Endodermal cell (in vitro differentiated cells): ENCODE results near the gene NRXN3. TPM values are rescaled to one million over a fixed set of nuclear protein-coding genes. Genes with fewer than 3 reads are reported as not detected.
A peak's percentile ranks its signal among the peaks of the same experiment; 100 is the strongest.

Source experiments
- DNase-seq: peaks from one replicate; pipeline ENCODE4 v3.0.0-alpha.2; 2017
- H3K27ac ChIP-seq: 2 replicates; pipeline ENCODE4 v1.5.1; 2013; ENCODE audit warnings: mild to moderate bottlenecking, low read depth, low read length, moderate library complexity
- H3K27me3 ChIP-seq: 2 replicates; pipeline ENCODE4 v1.6.1; 2013; ENCODE audit warnings: mild to moderate bottlenecking, low read length, moderate library complexity; ENCODE audit not compliant: insufficient read depth, control insufficient read depth, poor library complexity, severe bottlenecking
- H3K36me3 ChIP-seq: 2 replicates; pipeline ENCODE4 v1.7.0; 2013; ENCODE audit warnings: mild to moderate bottlenecking, low read length, moderate library complexity; ENCODE audit not compliant: control insufficient read depth, insufficient read depth
- H3K4me1 ChIP-seq: one replicate; pipeline ENCODE4 v1.7.0; 2013; ENCODE audit warnings: low read length; ENCODE audit not compliant: control insufficient read depth, insufficient read depth
- H3K4me3 ChIP-seq: 2 replicates; pipeline ENCODE4 v1.5.1; 2013; ENCODE audit warnings: mild to moderate bottlenecking, low read length, moderate library complexity
- H3K9ac ChIP-seq: 2 replicates; pipeline ENCODE4 v1.6.1; 2013; ENCODE audit warnings: mild to moderate bottlenecking, low read length, moderate library complexity; ENCODE audit not compliant: poor library complexity, severe bottlenecking; ENCODE audit errors: extremely low read depth
- H3K9me3 ChIP-seq: 2 replicates; pipeline ENCODE4 v1.6.1; 2013; ENCODE audit warnings: mild to moderate bottlenecking, low read length, moderate library complexity; ENCODE audit not compliant: control insufficient read depth
- H3K27ac Mint-ChIP-seq: 2 replicates; pipeline ENCODE4 v1.8.0; 2020; ENCODE audit warnings: mixed read lengths
- H3K27me3 Mint-ChIP-seq: 2 replicates; pipeline ENCODE4 v1.8.0; 2021; ENCODE audit warnings: mild to moderate bottlenecking, mixed read lengths; ENCODE audit not compliant: insufficient read depth
- H3K36me3 Mint-ChIP-seq: 2 replicates; pipeline ENCODE4 v1.8.0; 2020; ENCODE audit warnings: low read depth, mixed read lengths
- H3K4me1 Mint-ChIP-seq: 2 replicates; pipeline ENCODE4 v1.8.0; 2020; ENCODE audit warnings: mixed read lengths
- H3K4me3 Mint-ChIP-seq: 2 replicates; pipeline ENCODE4 v1.8.0; 2020; ENCODE audit warnings: mild to moderate bottlenecking, moderate library complexity, mixed read lengths
- H3K9me3 Mint-ChIP-seq: 2 replicates; pipeline ENCODE4 v1.8.0; 2020; ENCODE audit warnings: mild to moderate bottlenecking, mixed read lengths
- WGBS, 2 experiments: methylation state at CpG; one replicate each; pipeline versions ENCODE4 v1.1.5 to v1.1.7; 2013; ENCODE audit warnings: missing lambda C conversion rate in 2 of 2, mixed read lengths in 1 of 2; ENCODE audit not compliant: insufficient coverage in 1 of 2, insufficient read length in 1 of 2; 5-methylcytosine and 5-hydroxymethylcytosine counted together
- total RNA-seq, 2 donors: library from RNA; stranded (reverse); fragmentation: NEBNext Ultra II Directional in 1 of 2; extraction: Animal tissue kit (Norgen Biotek cat#: 25700) in 1 of 2; gene quantifications; 2 replicates in 1 of 2; 3 replicates in 1 of 2; pipeline ENCODE4 v1.2.1, GENCODE V29; 2021
- TF ChIP-seq, protein P1 (sequence below): fragments of 200-600 bp; sonication (generic); conservative IDR thresholded peaks from 2 replicates; pipeline ENCODE4 v1.5.0; 2021; ENCODE audit warnings: antibody characterized with exemption, mild to moderate bottlenecking

The NRXN3 gene
- total RNA-seq, 2 donors from 2014 or later: 20.9 to 21.4 TPM

DNA sequence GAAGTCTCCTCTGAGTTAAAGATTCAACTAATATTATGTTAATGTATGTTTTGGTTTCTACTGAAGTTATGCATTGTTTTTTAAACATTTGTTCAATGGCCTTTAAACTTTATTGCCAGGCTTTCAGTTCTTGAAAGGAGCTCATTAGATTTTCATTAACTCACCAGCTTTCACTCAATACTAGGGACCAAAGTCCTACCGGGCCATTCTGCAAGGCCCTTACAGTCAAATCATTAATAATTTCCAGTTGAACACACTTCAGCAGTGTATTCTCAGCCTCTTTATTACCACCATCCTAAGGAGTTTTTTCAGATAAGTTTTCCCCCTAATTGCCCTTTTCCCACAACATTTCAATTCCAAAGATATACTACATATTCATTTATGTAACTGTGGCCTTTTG is 1631.9 kb downstream of the NRXN3 start:
- Histone ChIP-seq H3K9me3 (no peaks in the 10 kb centered on the region), H3K36me3 (no peaks in the 10 kb centered on the region), H3K4me3 (no peak overlapping the region), H3K27me3 (no peaks in the 10 kb centered on the region), H3K27ac (no peak overlapping the region), H3K4me1 (no peaks in the 10 kb centered on the region), H3K9ac (no peak overlapping the region)
- no peak for DNase-seq
- WGBS, 2 experiments: 75 to 94% methylated on average over 1 of the region's 1 CpG
- TF ChIP-seq, protein P1, sequence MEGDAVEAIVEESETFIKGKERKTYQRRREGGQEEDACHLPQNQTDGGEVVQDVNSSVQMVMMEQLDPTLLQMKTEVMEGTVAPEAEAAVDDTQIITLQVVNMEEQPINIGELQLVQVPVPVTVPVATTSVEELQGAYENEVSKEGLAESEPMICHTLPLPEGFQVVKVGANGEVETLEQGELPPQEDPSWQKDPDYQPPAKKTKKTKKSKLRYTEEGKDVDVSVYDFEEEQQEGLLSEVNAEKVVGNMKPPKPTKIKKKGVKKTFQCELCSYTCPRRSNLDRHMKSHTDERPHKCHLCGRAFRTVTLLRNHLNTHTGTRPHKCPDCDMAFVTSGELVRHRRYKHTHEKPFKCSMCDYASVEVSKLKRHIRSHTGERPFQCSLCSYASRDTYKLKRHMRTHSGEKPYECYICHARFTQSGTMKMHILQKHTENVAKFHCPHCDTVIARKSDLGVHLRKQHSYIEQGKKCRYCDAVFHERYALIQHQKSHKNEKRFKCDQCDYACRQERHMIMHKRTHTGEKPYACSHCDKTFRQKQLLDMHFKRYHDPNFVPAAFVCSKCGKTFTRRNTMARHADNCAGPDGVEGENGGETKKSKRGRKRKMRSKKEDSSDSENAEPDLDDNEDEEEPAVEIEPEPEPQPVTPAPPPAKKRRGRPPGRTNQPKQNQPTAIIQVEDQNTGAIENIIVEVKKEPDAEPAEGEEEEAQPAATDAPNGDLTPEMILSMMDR: no peak
- Mint-ChIP-seq H3K27ac (no peak overlapping the region), H3K36me3 (no peaks in the 10 kb centered on the region), H3K4me3 (no peak overlapping the region), H3K4me1 (peaks cover 10% of the 10 kb centered on the region), H3K27me3 (no peaks in the 10 kb centered on the region), H3K9me3 (no peaks in the 10 kb centered on the region)

- H3K9me3 ChIP-seq: no peaks in the 10 kb centered on the region
- H3K36me3 ChIP-seq: no peaks in the 10 kb centered on the region
- no peaks in the 10 kb centered on the region for H3K27me3 ChIP-seq
- Mint-ChIP-seq H3K4me3 (no peak overlapping the region), H3K9me3 (no peaks in the 10 kb centered on the region), H3K27me3 (no peaks in the 10 kb centered on the region), H3K27ac (no peak overlapping the region), H3K4me1 (peaks cover 3% of the 10 kb centered on the region), H3K36me3 (no peaks in the 10 kb centered on the region)
- H3K27ac ChIP-seq: no peak overlapping the region
- DNase-seq: no peak
- 94% methylated on average over 1 of the region's 1 CpG; no CpG with 5 or more reads in 1 of the 2 experiments for WGBS, 2 experiments
- H3K9ac ChIP-seq: no peak overlapping the region
- H3K4me1 ChIP-seq: no peaks in the 10 kb centered on the region
- H3K4me3 ChIP-seq: no peak overlapping the region
- TF ChIP-seq, protein P1: no peak
Measured at GRCh38 chr14:79805636-79806035, 1635.5 kb downstream of the NRXN3 start.

DNA sequence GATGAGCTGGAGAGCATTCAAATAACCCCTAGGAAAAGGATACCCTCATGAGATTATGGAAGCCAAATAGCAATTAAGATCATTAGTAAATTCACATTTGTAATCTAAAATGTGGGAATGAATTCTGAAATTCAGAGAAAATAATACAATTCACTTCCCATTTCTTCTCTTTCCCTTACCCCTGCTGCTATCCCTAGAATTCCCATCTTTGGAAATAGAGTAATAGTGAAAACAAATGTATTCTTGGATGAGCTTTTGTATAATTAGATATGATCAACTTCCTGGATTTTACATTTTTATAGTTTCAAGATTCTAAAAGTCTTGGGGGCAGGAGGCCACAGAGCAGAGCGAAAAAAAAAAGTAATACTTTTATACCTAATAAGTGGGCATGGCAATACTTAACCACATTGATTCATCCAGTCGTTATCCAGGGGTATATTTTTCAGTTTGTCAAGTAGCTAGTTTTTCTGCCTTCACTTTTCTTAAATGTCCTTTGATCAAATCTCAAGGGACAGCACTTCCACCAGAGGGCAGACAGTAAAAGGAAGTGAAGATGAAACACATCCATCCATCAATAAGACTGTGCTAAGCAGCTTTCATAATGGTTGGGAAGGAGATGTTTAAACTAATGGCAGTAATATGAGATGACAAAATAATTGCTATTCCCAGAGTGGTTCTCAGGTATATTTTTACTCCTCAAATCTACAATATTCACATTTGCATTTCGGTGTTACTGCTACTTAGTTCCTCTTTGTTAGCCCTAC is 1639.9 kb downstream of the NRXN3 start:
- H3K27ac Mint-ChIP-seq: no peak overlapping the region
- H3K36me3 Mint-ChIP-seq: peaks cover 3% of the 10 kb centered on the region
- H3K9me3 Mint-ChIP-seq: peaks cover 5% of the 10 kb centered on the region
- no peak overlapping the region for H3K4me3 Mint-ChIP-seq
- Histone ChIP-seq H3K27ac (no peak overlapping the region), H3K9ac (no peak overlapping the region), H3K36me3 (no peaks in the 10 kb centered on the region), H3K4me1 (no peaks in the 10 kb centered on the region), H3K4me3 (no peak overlapping the region), H3K27me3 (no peaks in the 10 kb centered on the region), H3K9me3 (no peaks in the 10 kb centered on the region)
- 76 to 77% methylated on average over 3 of the region's 3 CpGs for WGBS, 2 experiments
- H3K4me1 Mint-ChIP-seq: no peaks in the 10 kb centered on the region
- no peak for DNase-seq
- TF ChIP-seq, protein P1: peak; percentile 74
- H3K27me3 Mint-ChIP-seq: no peaks in the 10 kb centered on the region
